NCI-H69 (cell line): ENCODE results near the gene DPEP2.
A peak's percentile ranks its signal among the peaks of the same experiment; 100 is the strongest.
"Not testable (repeated sequence)": the region's sequence is repeated elsewhere in the genome, so short reads cannot be mapped to it uniquely, and the experiment has no call there.

Experiments
- DNase-seq: peaks from one replicate; lab custom pipeline; 2025; lab: John Stamatoyannopoulos, UW

DPEP2 gene

GRCh38 chr16:67976205-67976604 is 23.1 kb downstream of the DPEP2 start:
- no peak for DNase-seq

- no peak for DNase-seq
These were observed 23.8 kb downstream of the DPEP2 start for GRCh38 chr16:67975321-67976105.

- not testable (repeated sequence) for DNase-seq
These were observed 27.0 kb downstream of the DPEP2 start for GRCh38 chr16:67972285-67972684.

GRCh38 chr16:67971111-67971510 is 28.2 kb downstream of the DPEP2 start:
- no peak for DNase-seq

- no peak for DNase-seq
These were observed 29.8 kb downstream of the DPEP2 start for GRCh38 chr16:67969254-67970039.

GRCh38 chr16:67968400-67969253 is 30.7 kb downstream of the DPEP2 start, which contains the start of gene SLC12A4:
TSS of gene SLC12A4 (minus strand) at chr16:67968637. CDS start at chr16:67968553, 84 bp downstream.
- DNase-seq, result peak; percentile 78

GRCh38 chr16:67967958-67968399 is 31.3 kb downstream of the DPEP2 start:
- DNase-seq, result peak; percentile 46

- peak; percentile 54 for DNase-seq
These were observed 31.9 kb downstream of the DPEP2 start for GRCh38 chr16:67967183-67967957.

- DNase-seq, result peak; percentile 50
These were observed 32.6 kb downstream of the DPEP2 start for GRCh38 chr16:67966549-67967182.

GRCh38 chr16:67965668-67966548 is 33.4 kb downstream of the DPEP2 start:
- peak; percentile 64 for DNase-seq

- peak; percentile 77 for DNase-seq
These were observed 34.7 kb downstream of the DPEP2 start for GRCh38 chr16:67964477-67965131.

GRCh38 chr16:67963662-67964321 is 35.5 kb downstream of the DPEP2 start:
- DNase-seq, result peak; percentile 32

GRCh38 chr16:67963292-67963661 is 36.0 kb downstream of the DPEP2 start:
- DNase-seq, result no peak

GRCh38 chr16:67962135-67962534 is 37.1 kb downstream of the DPEP2 start:
- DNase-seq, result no peak

- peak; percentile 98 for DNase-seq
These were observed 37.7 kb downstream of the DPEP2 start for GRCh38 chr16:67961551-67961957.

GRCh38 chr16:67959536-67960329 is 39.6 kb downstream of the DPEP2 start:
- no peak for DNase-seq

GRCh38 chr16:67957622-67958021 is 41.7 kb downstream of the DPEP2 start:
- DNase-seq, result no peak
